Hypothalamus (tissue), 51 donors: ENCODE measurements around the gene NMNAT2.

Experiments used
- DNase-seq, 51 donors: peaks; one replicate each; lab custom pipeline; 2025; lab: John Stamatoyannopoulos, UW

Gene NMNAT2

GRCh38 chr1:183219616-183220009, 198.6 kb downstream of the NMNAT2 start:
- no peak for DNase-seq

GRCh38 chr1:183218971-183219615, 199.1 kb downstream of the NMNAT2 start:
- peak in 2 of 51 donors; percentile 9 to 14 for DNase-seq

GRCh38 chr1:183218027-183218618, 200.1 kb downstream of the NMNAT2 start:
- no peak for DNase-seq

GRCh38 chr1:183215936-183216335, 202.2 kb downstream of the NMNAT2 start:
- DNase-seq = no peak

GRCh38 chr1:183215076-183215720, 203.0 kb downstream of the NMNAT2 start:
- peak in 2 of 51 donors; percentile 15 to 28 for DNase-seq

- no peak for DNase-seq
These were observed 203.9 kb downstream of the NMNAT2 start for GRCh38 chr1:183214021-183214970.

- DNase-seq = no peak
These were observed 205.3 kb downstream of the NMNAT2 start for GRCh38 chr1:183212870-183213269.

- DNase-seq = no peak
These were observed 207.5 kb downstream of the NMNAT2 start for GRCh38 chr1:183210681-183211080.

GRCh38 chr1:183209533-183210158, 208.5 kb downstream of the NMNAT2 start:
- DNase-seq = no peak

- DNase-seq = no peak
These were observed 211.6 kb downstream of the NMNAT2 start for GRCh38 chr1:183206538-183207122.

GRCh38 chr1:183205196-183205781, 212.9 kb downstream of the NMNAT2 start:
- no peak for DNase-seq

- no peak for DNase-seq
These were observed 215.1 kb downstream of the NMNAT2 start for GRCh38 chr1:183203094-183203493.

- no peak for DNase-seq
These were observed 217.7 kb downstream of the NMNAT2 start for GRCh38 chr1:183200451-183200850.

GRCh38 chr1:183199304-183199703, 218.9 kb downstream of the NMNAT2 start:
- DNase-seq = no peak

GRCh38 chr1:183198463-183198862, 219.7 kb downstream of the NMNAT2 start:
- DNase-seq = peak in 1 of 51 donors; percentile 5
